Measurements from ENCODE around the gene OGFR. TPM values are rescaled to one million over a fixed set of nuclear protein-coding genes. Genes with fewer than 3 reads are reported as not detected.

Gene OGFR
- total and polyA plus RNA-seq, 2 experiments from 2014 or later, result 9.9 to 52.2 TPM

DNA sequence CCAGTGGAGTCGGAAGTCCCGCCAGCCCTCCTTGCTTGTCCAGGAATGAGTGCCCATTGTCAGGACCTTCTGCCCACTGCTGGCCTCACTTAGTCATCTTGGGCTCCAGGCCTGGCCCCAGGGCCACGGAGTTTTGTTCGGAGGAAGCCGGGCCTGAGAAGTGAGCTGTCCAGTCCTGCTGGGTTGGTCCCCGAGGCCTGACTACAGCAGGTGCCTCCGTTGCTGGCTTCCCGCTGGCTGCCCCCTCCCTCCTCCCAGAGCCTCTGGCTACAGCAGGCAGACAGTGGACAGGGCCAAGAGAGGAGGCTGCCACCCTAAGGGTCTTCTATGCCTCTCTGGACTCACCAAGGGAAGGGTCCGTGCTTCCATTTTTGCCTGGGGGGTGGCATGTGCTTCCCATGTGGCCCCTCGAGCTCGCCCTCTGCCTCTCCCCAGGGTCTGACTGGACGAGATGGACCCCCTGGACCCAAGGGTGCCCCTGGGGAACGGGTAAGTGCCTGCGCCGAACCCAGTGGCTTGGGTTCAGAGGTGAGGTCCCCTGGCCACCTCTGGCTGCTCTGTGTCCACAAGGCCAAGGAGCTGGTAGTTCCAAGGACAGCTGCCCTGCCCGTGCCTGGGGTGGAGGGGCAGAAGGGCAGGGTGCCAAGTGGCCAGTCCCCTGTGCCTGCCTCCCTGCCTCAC, 15.0 kb downstream of the OGFR start:
- H4K20me1 ChIP-seq (ENCODE audit: insufficient read depth), result no peaks in the 10 kb centered on the region
- no peak overlapping the region for H3K27ac ChIP-seq
- 51 to 62% methylated on average over 14 to 16 of the region's 16 CpGs for WGBS, 2 experiments (ENCODE audit: low coverage in 1 of 2, low lambda C conversion rate in 2 of 2, missing lambda C conversion rate in 2 of 2)
- no peak overlapping the region for H3K4me2 ChIP-seq (ENCODE audit: unreplicated experiment)
- H3K4me1 ChIP-seq (ENCODE audit: insufficient read depth), result no peaks in the 10 kb centered on the region
- no peak overlapping the region for H2AFZ ChIP-seq
- peak; percentile 66 for DNase-seq
- H3F3A ChIP-seq (ENCODE audit: insufficient read depth), result 0 out of 2 replicates have a peak, but pooled peaks cover 3% of the 10 kb centered on the region
- no peaks in the 10 kb centered on the region for H3K36me3 ChIP-seq (ENCODE audit: low read depth)
- H3K9ac ChIP-seq, result no peak overlapping the region
- in situ Hi-C loops (cut with MboI), result no loop called here
- H3K4me3 ChIP-seq, result no peak overlapping the region
- H3K79me2 ChIP-seq (ENCODE audit: insufficient read depth), result no peaks in the 10 kb centered on the region
- H3K9me3 ChIP-seq (ENCODE audit: low read depth), result no peaks in the 10 kb centered on the region
- no peaks in the 10 kb centered on the region for H3K9me2 ChIP-seq (ENCODE audit: insufficient read depth)
- H3K27me3 ChIP-seq (replicated peaks; ENCODE audit: insufficient read depth), result peaks cover 11% of the 10 kb centered on the region; the same call in 1 of the 2 replicates
- TF ChIP-seq EZH2phosphoT487 (IDR thresholded peaks at IDR 0.05; ENCODE audit: insufficient read depth, low read depth) (no peak), EZH2 (IDR thresholded peaks at IDR 0.05; ENCODE audit: insufficient read depth, poor library complexity, severe bottlenecking) (no peak)

DNA sequence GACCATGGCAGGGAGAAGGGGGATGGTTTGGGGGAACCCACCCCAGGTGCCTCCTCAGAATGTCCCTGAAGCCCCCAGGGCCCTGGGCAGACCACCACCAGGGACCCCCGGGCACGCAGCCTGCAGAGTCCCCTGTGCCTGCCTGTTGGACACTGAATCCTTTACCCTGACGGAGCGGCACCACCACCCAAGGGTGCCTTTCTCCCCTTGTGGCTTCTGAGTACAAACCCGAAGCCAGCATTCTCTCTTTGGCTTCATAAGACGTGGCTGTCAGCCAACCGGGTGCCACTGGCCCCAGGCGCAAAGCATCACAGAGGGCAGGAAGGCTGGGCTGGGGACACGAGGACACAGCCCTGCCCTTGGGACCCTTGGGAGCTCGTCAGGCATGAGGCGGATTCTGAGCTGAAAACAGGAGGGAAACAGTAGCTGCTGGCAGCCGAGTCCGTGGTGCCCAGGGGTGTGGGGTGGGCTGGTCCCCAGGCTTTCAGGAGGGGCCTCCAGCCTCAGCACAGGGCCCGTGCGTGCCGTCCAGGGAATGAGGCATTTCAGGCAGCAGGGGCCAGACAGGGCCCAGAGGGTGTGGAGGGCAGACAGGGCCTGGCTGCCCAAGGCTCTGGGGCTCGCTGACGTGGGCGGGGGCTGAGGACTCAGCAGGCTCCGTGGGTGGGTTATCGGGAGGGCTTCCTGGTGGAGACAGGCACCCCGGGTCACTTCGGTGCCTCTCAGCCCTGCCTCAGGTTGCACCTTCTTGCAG, 15.8 kb downstream of the OGFR start:
- no peak for TF ChIP-seq EZH2phosphoT487 (IDR thresholded peaks at IDR 0.05; ENCODE audit: insufficient read depth, low read depth)
- TF ChIP-seq EZH2 (IDR thresholded peaks at IDR 0.05; ENCODE audit: insufficient read depth, poor library complexity, severe bottlenecking), result no peak
- in situ Hi-C loops (cut with MboI), result no loop called here
- no peak overlapping the region for H3K9ac ChIP-seq
- H3K27me3 ChIP-seq (replicated peaks; ENCODE audit: insufficient read depth), result peaks cover 11% of the 10 kb centered on the region; the same call in 1 of the 2 replicates
- no peak overlapping the region for H3K4me3 ChIP-seq
- H3K36me3 ChIP-seq (ENCODE audit: low read depth), result no peaks in the 10 kb centered on the region
- WGBS, 2 experiments (ENCODE audit: low coverage in 1 of 2, low lambda C conversion rate in 2 of 2, missing lambda C conversion rate in 2 of 2), result 74 to 79% methylated on average over 20 to 22 of the region's 23 CpGs
- H3K9me2 ChIP-seq (ENCODE audit: insufficient read depth), result no peaks in the 10 kb centered on the region
- H3K79me2 ChIP-seq (ENCODE audit: insufficient read depth), result no peaks in the 10 kb centered on the region
- H4K20me1 ChIP-seq (ENCODE audit: insufficient read depth), result no peaks in the 10 kb centered on the region
- H3K4me1 ChIP-seq (ENCODE audit: insufficient read depth), result no peaks in the 10 kb centered on the region
- H2AFZ ChIP-seq, result no peak overlapping the region
- no peak for DNase-seq
- H3K9me3 ChIP-seq (ENCODE audit: low read depth), result no peaks in the 10 kb centered on the region
- H3K4me2 ChIP-seq (ENCODE audit: unreplicated experiment), result no peak overlapping the region
- no peak overlapping the region for H3K27ac ChIP-seq
- H3F3A ChIP-seq (ENCODE audit: insufficient read depth), result 0 out of 2 replicates have a peak, but pooled peaks cover 3% of the 10 kb centered on the region

DNA sequence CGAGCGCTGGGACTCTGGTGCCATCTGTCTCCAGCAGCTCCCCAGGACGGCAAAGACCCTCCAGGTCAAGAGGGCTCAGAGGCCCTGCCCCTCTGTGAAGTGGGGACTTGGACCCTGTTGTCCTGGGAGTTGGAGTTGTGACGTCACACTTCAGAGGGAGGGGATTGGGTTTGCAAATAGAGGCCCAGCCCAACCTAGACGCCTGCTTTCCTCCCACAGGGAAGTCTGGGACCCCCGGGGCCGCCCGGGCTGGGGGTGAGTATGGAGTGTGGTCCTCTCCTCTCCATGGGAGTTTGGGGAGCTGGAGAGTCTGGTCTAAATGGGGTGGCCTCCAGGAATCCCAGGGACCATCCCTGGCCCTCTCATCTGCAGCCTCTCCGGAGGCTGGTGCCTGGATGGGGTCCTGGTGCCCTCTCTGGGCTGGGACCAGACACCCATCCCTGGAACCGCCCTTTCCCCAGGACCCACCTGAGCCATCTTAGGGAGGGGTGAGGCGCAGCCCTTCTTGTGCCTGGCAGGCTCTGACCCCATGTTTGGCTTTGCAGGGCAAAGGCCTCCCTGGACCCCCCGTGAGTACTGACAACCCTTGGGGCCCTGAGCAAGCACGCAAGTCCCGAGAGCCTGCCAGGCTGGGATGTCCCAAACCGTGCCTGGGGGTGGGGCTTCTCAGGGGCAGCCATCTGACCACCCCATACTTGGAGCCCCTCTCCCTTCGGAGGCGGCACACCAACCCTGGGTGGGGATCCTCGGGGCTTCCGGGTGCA, 16.5 kb downstream of the OGFR start:
- Histone ChIP-seq H3K9me2 (ENCODE audit: insufficient read depth) (no peaks in the 10 kb centered on the region), H3K9ac (no peak overlapping the region), H3F3A (ENCODE audit: insufficient read depth) (0 out of 2 replicates have a peak, but pooled peaks cover 3% of the 10 kb centered on the region), H2AFZ (no peak overlapping the region), H3K27me3 (replicated peaks; ENCODE audit: insufficient read depth) (peaks cover 3% of the 10 kb centered on the region; the same call in 1 of the 2 replicates), H3K36me3 (ENCODE audit: low read depth) (no peaks in the 10 kb centered on the region), H3K79me2 (ENCODE audit: insufficient read depth) (no peaks in the 10 kb centered on the region), H3K4me3 (no peak overlapping the region), H3K4me1 (ENCODE audit: insufficient read depth) (no peaks in the 10 kb centered on the region), H3K27ac (no peak overlapping the region), H4K20me1 (ENCODE audit: insufficient read depth) (no peaks in the 10 kb centered on the region), H3K4me2 (ENCODE audit: unreplicated experiment) (no peak overlapping the region), H3K9me3 (ENCODE audit: low read depth) (no peaks in the 10 kb centered on the region)
- TF ChIP-seq EZH2phosphoT487 (IDR thresholded peaks at IDR 0.05; ENCODE audit: insufficient read depth, low read depth) (no peak), EZH2 (IDR thresholded peaks at IDR 0.05; ENCODE audit: insufficient read depth, poor library complexity, severe bottlenecking) (no peak)
- in situ Hi-C loops (cut with MboI), result no loop called here
- DNase-seq, result no peak
- 77 to 80% methylated on average over 18 to 19 of the region's 19 CpGs for WGBS, 2 experiments (ENCODE audit: low coverage in 1 of 2, low lambda C conversion rate in 2 of 2, missing lambda C conversion rate in 2 of 2)

DNA sequence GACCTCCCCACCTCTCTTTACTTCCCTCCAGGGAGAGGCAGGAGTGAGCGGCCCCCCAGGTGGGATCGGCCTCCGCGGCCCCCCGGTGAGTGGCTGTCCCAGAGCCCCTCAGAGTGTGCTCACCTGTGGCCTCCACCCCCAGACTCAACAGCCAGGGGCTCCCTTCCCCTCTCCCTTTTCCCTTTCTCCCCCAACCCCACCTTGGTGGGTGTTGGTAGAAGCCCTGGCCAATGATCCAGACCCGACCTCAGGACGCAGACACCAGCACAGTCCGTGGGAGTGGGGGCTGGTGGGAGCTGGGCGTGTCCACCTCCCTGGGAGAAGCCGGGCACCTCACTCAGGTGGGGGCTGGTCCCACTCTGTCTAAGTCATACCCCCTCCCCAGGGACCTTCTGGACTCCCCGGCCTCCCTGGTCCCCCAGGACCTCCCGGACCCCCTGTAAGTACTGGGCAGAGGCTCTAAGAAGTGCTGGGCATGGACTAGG, 17.1 kb downstream of the OGFR start:
- no peak for TF ChIP-seq EZH2phosphoT487 (IDR thresholded peaks at IDR 0.05; ENCODE audit: insufficient read depth, low read depth)
- TF ChIP-seq EZH2 (IDR thresholded peaks at IDR 0.05; ENCODE audit: insufficient read depth, poor library complexity, severe bottlenecking), result no peak
- H4K20me1 ChIP-seq (ENCODE audit: insufficient read depth), result no peaks in the 10 kb centered on the region
- no peaks in the 10 kb centered on the region for H3K79me2 ChIP-seq (ENCODE audit: insufficient read depth)
- 73 to 83% methylated on average over 7 to 11 of the region's 12 CpGs for WGBS, 2 experiments (ENCODE audit: low coverage in 1 of 2, low lambda C conversion rate in 2 of 2, missing lambda C conversion rate in 2 of 2)
- no peak overlapping the region for H3K9ac ChIP-seq
- H3K4me3 ChIP-seq, result no peak overlapping the region
- H3K27ac ChIP-seq, result no peak overlapping the region
- H3K4me1 ChIP-seq (ENCODE audit: insufficient read depth), result no peaks in the 10 kb centered on the region
- no peak overlapping the region for H3K4me2 ChIP-seq (ENCODE audit: unreplicated experiment)
- in situ Hi-C loops (cut with MboI), result no loop called here
- H3K9me3 ChIP-seq (ENCODE audit: low read depth), result no peaks in the 10 kb centered on the region
- no peaks in the 10 kb centered on the region for H3K36me3 ChIP-seq (ENCODE audit: low read depth)
- no peaks in the 10 kb centered on the region for H3K9me2 ChIP-seq (ENCODE audit: insufficient read depth)
- no peaks in the 10 kb centered on the region for H3K27me3 ChIP-seq (replicated peaks; ENCODE audit: insufficient read depth)
- no peak for DNase-seq
- H3F3A ChIP-seq (ENCODE audit: insufficient read depth), result 0 out of 2 replicates have a peak, but pooled peaks cover 3% of the 10 kb centered on the region
- H2AFZ ChIP-seq, result no peak overlapping the region
